Measurements from ENCODE around the gene RB1.
A peak's percentile ranks its signal among the peaks of the same experiment; 100 is the strongest.
"Not testable (repeated sequence)": the region's sequence is repeated elsewhere in the genome, so short reads cannot be mapped to it uniquely, and the experiment has no call there.

RB1 gene

DNA sequence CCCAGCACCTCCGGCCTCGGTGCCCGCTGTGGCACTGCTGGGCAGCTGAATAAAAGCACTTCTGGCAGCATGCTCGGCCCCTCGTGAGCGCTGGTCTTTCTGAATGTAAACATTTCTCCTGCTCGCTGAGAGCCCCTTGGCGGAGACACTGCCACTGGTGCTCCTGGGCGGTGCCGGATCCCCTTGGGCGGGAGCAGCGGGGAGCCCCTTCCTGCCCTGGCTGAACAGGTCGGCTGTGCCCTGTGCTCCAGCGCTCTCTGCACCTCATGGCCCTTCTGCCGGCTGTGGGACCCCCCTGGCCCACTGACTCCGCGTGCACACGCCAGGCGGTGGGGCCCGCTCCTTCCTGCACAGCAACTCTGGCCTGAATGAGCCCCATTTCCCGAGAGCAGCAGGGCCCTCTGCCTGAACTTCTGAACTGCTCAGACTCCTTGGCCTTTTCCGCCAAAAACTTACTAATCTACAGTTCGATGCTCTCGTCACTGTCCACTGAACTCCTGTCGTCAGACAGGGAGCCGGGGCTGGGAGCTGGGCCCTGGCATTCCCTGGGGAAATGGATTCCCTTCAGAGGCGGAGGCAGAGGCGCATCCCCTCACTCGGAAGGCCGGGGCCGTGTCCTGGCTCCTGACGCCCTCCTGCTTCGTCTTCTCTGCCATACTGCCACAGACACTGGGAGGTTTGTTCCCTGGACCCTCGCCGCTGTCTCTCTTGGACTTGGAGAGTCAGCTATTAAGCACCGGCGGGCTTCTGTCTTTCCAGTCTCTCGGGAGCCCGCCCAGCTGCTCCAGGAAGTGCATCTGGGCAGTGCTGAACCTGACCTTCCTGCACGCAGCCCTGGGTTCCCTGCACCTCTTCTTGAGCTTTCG lies 14.2 kb downstream of the RB1 start:
- H3K4me1 Mint-ChIP-seq (ENCODE audit: low read depth) = peaks cover 30% of the 10 kb centered on the region
- no peak overlapping the region for H3K27ac Mint-ChIP-seq
- H3K9me3 Mint-ChIP-seq (ENCODE audit: low read depth) = no peaks in the 10 kb centered on the region
- no peaks in the 10 kb centered on the region for H3K27me3 Mint-ChIP-seq
- H3K36me3 Mint-ChIP-seq = peaks cover 3% of the 10 kb centered on the region
- peak overlapping the region; percentile 86 for H3K4me3 Mint-ChIP-seq

DNA sequence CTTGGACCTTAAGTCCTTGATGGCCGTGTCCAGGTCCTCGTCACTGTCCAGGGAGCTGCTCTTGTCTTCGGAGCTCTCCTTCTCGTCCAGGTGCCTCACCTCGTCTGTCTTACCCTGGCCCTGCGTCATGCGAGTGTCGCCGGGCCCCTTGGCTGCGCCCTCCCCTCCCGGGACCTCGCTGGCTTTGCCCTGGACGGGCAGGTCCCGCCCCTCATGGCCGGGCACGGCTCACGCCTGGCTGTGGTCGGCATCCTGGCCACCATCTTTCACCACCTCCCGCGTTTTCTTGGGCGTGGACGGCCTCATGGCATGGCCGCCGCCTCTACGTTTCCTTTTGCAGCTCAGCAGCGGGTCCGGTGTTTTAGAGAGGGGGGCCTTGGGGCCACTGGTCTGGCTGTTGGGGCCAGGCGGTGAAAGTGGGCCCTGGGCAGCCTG lies 14.8 kb downstream of the RB1 start:
- H3K27ac Mint-ChIP-seq = no peak overlapping the region

DNA sequence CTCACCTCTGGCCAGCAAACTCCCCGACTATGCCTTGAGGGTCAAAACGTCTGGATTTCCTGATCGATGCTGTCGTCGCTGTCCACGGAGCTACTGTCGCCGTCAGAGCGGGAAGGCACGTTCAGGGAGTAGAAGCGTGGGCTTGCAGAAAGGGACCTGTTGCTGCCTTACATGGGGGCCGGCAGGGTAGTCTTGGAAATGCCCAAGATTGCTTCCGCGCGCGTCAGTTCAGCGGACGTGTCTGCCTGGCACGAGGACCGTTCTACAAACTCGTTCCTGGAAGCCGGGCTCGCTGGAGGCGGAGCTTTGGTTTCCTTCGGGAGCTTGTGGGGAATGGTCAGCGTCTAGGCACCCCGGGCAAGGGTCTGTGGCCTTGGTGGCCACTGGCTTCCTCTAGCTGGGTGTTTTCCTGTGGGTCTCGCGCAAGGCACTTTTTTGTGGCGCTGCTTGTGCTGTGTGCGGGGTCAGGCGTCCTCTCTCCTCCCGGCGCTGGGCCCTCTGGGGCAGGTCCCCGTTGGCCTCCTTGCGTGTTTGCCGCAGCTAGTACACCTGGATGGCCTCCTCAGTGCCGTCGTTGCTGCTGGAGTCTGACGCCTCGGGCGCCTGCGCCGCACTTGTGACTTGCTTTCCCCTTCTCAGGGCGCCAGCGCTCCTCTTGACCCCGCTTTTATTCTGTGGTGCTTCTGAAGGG lies 15.4 kb downstream of the RB1 start:
- H3K9me3 Mint-ChIP-seq (ENCODE audit: low read depth) = no peaks in the 10 kb centered on the region
- H3K4me1 Mint-ChIP-seq (ENCODE audit: low read depth) = peaks cover 27% of the 10 kb centered on the region
- no peaks in the 10 kb centered on the region for H3K27me3 Mint-ChIP-seq
- H3K27ac Mint-ChIP-seq = peak overlapping the region; percentile 28
- peaks cover 3% of the 10 kb centered on the region for H3K36me3 Mint-ChIP-seq
- H3K4me3 Mint-ChIP-seq = peak overlapping the region; percentile 86

More for the DNA sequence above, 14.8 kb downstream of the RB1 start:
- no peaks in the 10 kb centered on the region for H3K9me3 Mint-ChIP-seq (ENCODE audit: low read depth)
- no peaks in the 10 kb centered on the region for H3K27me3 Mint-ChIP-seq
- peaks cover 27% of the 10 kb centered on the region for H3K4me1 Mint-ChIP-seq (ENCODE audit: low read depth)
- H3K36me3 Mint-ChIP-seq = peaks cover 3% of the 10 kb centered on the region
- H3K4me3 Mint-ChIP-seq = peak overlapping the region; percentile 86

DNA sequence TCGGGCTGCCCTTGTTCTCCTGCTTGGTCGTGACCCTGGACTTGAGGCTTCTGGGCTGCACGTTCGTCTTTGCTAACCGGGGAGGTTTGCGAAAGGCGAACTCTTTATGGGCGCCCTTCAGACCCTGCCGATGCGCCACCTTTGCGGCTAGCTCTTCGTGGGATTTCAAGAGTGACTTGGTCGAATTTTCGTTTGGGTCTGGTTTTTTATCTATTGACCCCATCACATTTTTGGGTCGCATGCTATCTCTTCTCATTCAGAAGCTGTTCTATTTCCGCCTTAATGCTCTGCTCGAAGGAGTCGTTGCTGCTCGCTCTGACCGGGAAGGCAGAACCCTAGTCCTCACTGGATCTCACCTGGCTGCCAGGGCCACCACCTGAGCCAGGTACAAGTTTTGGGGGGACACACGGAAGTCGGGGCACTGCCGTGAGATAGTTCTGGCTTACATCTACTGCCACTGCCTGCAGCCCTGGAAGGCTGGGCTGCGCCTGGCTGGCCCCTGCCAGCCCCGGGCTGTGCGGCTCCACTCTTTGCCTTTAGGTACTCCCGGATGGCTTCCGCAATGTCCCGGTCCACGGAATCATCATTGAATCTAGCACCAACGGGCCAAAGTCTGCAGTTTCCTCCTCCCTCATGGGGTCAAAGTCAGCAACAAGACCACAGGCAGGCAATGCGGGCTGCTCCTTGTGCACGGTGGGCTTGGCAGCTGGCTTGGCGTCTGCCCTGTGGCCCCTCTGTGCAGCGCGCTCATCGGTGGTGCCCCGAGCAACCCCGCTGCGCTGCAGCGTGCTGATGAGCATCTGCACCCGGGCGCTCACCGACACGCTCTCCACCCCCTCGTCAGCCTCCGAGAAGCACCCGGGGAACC lies 16.2 kb downstream of the RB1 start:
- Mint-ChIP-seq H3K27ac (no peak overlapping the region), H3K4me3 (peak overlapping the region; percentile 86), H3K9me3 (ENCODE audit: low read depth) (no peaks in the 10 kb centered on the region), H3K27me3 (no peaks in the 10 kb centered on the region), H3K4me1 (ENCODE audit: low read depth) (peaks cover 25% of the 10 kb centered on the region), H3K36me3 (peaks cover 5% of the 10 kb centered on the region)

DNA sequence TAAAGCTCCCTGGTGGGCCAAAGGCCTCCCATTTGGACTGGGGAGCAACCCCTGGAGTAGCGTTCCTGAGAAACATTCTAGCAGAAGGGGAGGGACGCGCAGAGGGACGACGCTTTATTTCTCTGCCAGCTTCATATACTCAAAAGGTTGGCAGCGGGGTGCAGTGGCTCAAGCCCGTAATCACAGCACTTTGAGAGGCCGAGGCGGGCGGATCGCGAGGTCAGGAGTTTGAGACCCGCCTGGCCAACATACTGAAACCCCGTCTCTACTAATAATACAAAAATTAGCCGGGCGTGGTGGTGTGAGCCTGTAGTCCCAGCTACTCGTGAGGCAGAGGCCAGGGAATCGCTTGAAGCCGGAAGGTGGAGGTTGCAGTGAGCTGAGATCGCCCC lies 16.8 kb downstream of the RB1 start:
- no peak overlapping the region for H3K27ac Mint-ChIP-seq
- H3K9me3 Mint-ChIP-seq (ENCODE audit: low read depth) = no peaks in the 10 kb centered on the region
- peaks cover 5% of the 10 kb centered on the region for H3K36me3 Mint-ChIP-seq
- H3K4me3 Mint-ChIP-seq = peak overlapping the region; percentile 86
- H3K4me1 Mint-ChIP-seq (ENCODE audit: low read depth) = peaks cover 26% of the 10 kb centered on the region
- no peaks in the 10 kb centered on the region for H3K27me3 Mint-ChIP-seq

DNA sequence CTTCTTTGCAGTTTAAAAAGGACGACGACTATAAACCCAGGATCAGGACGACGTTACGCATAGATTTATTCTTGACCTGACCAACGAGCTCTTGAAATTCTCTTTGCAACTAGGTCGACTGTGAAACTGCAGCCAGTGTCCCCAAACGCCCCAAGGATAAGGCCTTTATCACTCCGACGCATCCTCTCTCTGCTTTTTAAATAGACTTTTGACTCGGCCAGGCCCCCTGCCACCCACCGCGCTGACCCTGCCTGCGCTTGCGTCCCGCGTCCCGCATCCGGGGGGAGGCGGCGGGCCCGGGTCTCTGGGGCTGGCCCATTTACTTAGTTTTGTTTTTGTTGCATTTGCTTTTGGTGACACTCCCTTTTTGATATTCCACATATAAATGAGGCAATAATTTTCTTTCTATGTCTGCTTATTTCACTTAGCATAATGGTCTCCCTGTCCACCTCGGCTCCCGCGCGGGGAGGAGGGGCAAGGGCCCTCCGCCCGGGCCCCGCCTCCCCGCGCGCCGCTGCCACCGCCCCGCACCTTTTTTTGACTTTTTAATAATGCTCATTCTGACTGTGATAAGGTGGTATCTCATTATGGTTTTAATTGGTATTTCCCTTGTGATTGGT lies 17.4 kb downstream of the RB1 start:
- H3K4me1 Mint-ChIP-seq (ENCODE audit: low read depth) = peaks cover 22% of the 10 kb centered on the region
- no peaks in the 10 kb centered on the region for H3K27me3 Mint-ChIP-seq
- H3K36me3 Mint-ChIP-seq = peaks cover 5% of the 10 kb centered on the region
- peak overlapping the region; percentile 86 for H3K4me3 Mint-ChIP-seq
- H3K9me3 Mint-ChIP-seq (ENCODE audit: low read depth) = no peaks in the 10 kb centered on the region
- no peak overlapping the region for H3K27ac Mint-ChIP-seq

DNA sequence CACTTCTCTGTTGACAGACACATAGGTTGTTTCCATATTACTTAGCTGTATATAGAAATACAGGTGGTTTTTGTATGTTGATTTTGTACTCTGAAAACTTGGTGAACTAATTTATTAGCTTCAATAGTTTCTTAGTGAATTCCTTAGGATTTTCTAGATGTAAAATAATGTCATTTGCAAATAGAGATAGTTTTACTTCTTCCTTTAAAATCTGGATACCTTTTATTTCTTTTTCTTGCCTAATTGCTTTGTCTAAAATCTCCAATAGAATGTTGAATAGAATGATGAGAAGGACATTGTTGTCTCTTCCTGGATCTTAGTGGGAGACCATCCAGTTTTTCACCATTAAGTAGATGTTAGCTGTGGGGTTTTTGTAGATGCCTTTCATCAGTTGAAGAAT lies 18.7 kb downstream of the RB1 start:
- H3K27me3 Mint-ChIP-seq = no peaks in the 10 kb centered on the region
- H3K9me3 Mint-ChIP-seq (ENCODE audit: low read depth) = no peaks in the 10 kb centered on the region
- peaks cover 5% of the 10 kb centered on the region for H3K36me3 Mint-ChIP-seq
- no peak overlapping the region for H3K4me3 Mint-ChIP-seq
- H3K4me1 Mint-ChIP-seq (ENCODE audit: low read depth) = peaks cover 22% of the 10 kb centered on the region
- H3K27ac Mint-ChIP-seq = no peak overlapping the region

DNA sequence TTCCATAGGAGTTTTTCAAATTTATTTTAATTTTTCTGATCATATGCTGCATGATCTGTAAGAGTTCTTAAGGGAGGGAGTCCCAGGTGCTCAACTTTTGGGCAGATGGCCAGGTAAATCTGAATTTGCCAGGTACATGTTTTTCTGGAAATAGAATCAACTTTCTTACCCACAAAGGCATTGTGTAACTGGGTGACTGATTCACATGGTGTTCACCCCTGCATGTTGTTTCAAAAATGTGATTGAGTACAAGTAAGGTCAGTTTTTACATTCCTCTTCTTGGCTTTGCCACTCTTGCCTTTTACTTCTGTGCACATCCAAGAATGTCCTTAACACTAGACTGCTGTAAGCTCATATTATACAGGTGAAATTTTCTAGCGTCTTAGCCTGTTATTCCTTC lies 30.4 kb downstream of the RB1 start:
- peaks cover 6% of the 10 kb centered on the region for H3K36me3 Mint-ChIP-seq

DNA sequence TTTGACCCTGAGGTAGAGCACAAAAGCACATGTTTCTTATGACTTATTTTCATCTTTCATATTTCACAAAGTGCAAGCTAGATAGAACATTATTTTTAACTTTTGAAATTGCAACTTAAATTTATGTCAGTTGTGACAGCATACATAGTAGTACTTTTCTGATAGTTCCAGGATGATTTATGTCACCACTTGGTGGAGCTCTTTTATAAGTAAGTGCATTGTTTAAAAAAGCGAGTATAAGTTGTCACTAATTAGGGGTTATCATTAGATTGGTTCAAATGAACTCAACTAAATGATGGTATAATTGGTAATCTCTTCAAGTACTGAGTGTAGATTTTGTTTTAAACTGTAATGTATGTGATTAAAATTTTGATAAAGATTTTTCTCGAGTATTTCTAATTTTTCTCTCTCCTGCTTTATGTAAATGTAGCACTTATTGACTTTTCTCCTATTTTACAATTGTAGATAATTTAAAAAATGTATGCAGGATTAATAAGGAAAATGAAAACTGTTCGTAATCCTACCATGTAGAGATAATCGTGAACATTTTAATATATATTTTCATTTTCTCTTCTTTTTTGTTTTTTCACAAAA lies 31.1 kb downstream of the RB1 start:
- H3K9me3 Mint-ChIP-seq (ENCODE audit: low read depth) = no peaks in the 10 kb centered on the region
- no peak overlapping the region for H3K4me3 Mint-ChIP-seq
- no peak overlapping the region for H3K27ac Mint-ChIP-seq
- no peaks in the 10 kb centered on the region for H3K27me3 Mint-ChIP-seq
- H3K4me1 Mint-ChIP-seq (ENCODE audit: low read depth) = peaks cover 9% of the 10 kb centered on the region
- peaks cover 6% of the 10 kb centered on the region for H3K36me3 Mint-ChIP-seq

More for the DNA sequence above, 30.4 kb downstream of the RB1 start:
- H3K27me3 Mint-ChIP-seq = no peaks in the 10 kb centered on the region
- H3K4me1 Mint-ChIP-seq (ENCODE audit: low read depth) = peaks cover 9% of the 10 kb centered on the region
- H3K27ac Mint-ChIP-seq = no peak overlapping the region
- H3K9me3 Mint-ChIP-seq (ENCODE audit: low read depth) = no peaks in the 10 kb centered on the region
- no peak overlapping the region for H3K4me3 Mint-ChIP-seq

DNA sequence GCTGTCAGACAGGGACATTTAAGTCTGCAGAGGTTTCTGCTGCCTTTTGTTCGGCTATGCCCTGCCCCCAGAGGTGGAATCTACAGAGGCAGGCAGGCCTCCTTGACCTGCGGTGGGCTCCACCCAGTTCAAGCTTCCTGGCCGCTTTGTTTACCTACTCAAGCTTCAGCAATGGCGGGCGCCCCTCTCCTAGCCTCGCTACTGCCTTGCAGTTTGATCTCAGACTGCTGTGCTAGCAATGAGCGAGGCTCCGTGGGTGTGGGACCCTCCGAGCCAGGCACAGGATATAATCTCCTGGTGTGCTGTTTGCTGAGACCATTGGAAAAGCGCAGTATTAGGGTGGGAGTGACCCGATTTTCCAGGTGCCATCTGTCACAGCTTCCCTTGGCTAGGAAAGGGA lies 35.6 kb downstream of the RB1 start:
- not testable (repeated sequence) for H3K9me3 Mint-ChIP-seq (ENCODE audit: low read depth); H3K27me3 Mint-ChIP-seq; H3K4me3 Mint-ChIP-seq; H3K27ac Mint-ChIP-seq; H3K4me1 Mint-ChIP-seq (ENCODE audit: low read depth)
- peaks cover 12% of the 10 kb centered on the region for H3K36me3 Mint-ChIP-seq

DNA sequence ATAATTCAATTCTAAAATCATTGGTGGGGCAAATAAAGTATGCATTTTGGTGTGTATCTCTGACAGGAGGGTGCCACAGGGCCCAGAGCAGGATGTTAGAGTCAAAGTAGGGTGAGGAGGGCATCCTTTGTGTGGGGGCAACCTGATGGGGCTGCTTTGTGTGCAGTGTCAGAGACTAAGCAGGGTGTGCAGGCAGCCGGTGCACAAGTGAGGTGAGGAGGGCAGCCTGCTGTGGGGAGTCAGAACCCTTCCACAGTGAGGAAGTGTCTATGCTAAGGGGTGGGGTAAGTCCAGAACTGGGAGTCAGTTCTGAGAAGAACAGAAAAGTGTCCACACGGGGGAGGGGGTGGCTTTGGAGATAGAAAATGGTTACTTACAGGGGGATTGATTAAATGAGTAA lies 40.7 kb downstream of the RB1 start:
- Mint-ChIP-seq H3K27me3 (no peaks in the 10 kb centered on the region), H3K36me3 (peaks cover 27% of the 10 kb centered on the region), H3K27ac (no peak overlapping the region), H3K4me3 (no peak overlapping the region), H3K4me1 (ENCODE audit: low read depth) (no peaks in the 10 kb centered on the region), H3K9me3 (ENCODE audit: low read depth) (no peaks in the 10 kb centered on the region)

DNA sequence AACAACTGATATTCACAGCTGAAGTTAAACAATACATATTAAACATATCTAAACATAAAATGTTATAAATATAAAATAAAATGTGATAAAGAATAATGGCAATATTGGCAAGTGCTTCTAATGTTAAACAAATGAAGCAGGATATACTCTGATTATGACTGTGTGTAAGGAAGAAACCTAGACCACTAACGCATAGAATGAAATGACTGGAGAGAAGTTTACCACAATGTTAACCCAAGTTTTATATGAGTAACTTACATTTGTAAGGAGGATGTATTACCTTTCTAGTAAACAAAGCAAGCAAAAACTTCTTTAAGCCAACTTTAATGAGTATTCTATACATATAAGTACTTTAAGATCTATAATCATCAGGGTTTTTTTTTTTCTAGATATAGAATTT lies 43.0 kb downstream of the RB1 start:
- no peaks in the 10 kb centered on the region for H3K27me3 Mint-ChIP-seq
- no peak overlapping the region for H3K4me3 Mint-ChIP-seq
- H3K36me3 Mint-ChIP-seq = peaks cover 48% of the 10 kb centered on the region
- H3K9me3 Mint-ChIP-seq (ENCODE audit: low read depth) = peaks cover 4% of the 10 kb centered on the region
- no peaks in the 10 kb centered on the region for H3K4me1 Mint-ChIP-seq (ENCODE audit: low read depth)
- no peak overlapping the region for H3K27ac Mint-ChIP-seq

DNA sequence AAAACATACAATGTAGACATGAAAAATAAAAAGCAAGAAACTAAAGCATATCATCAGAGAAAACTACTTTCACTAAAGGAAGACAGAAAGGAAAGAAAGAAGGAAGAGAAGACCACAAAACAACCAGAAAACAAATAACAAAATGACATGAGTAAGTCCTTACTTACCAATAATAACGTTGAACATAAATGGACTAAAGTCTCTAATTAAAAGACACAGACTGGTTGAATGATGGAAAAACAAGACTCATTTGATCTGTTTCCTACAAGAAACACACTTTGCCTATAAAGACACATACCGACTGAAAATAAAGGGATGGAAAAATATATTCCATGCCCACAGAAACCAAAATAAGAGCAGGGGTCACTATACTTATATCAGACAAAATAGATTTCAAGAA lies 46.0 kb downstream of the RB1 start:
- peaks cover 61% of the 10 kb centered on the region for H3K36me3 Mint-ChIP-seq
- H3K27ac Mint-ChIP-seq = no peak overlapping the region
- H3K9me3 Mint-ChIP-seq (ENCODE audit: low read depth) = peaks cover 23% of the 10 kb centered on the region
- H3K4me3 Mint-ChIP-seq = no peak overlapping the region
- H3K27me3 Mint-ChIP-seq = no peaks in the 10 kb centered on the region
- H3K4me1 Mint-ChIP-seq (ENCODE audit: low read depth) = no peaks in the 10 kb centered on the region

DNA sequence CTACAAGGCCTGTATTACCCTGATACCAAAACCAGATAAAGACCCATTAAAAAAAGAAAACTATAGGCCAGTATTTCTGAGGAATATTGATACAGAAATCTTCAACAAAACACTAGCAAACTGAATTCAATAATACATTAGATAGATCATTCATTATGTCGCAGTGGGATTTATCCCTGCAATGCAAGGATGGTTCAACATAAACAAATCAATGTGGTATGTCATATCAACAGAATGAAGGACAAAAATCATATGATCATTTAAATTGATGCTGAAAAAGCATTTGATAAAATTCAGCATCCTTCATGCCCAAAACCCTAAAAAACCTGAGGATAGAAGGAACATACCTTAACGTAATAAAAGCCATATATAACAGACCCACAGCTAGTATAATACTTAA lies 50.0 kb downstream of the RB1 start:
- Mint-ChIP-seq H3K4me3 (no peak overlapping the region), H3K4me1 (ENCODE audit: low read depth) (no peaks in the 10 kb centered on the region), H3K27me3 (no peaks in the 10 kb centered on the region), H3K27ac (no peak overlapping the region), H3K9me3 (ENCODE audit: low read depth) (peaks cover 29% of the 10 kb centered on the region), H3K36me3 (peaks cover 52% of the 10 kb centered on the region)
